Measurements from ENCODE around the gene LTBP1. TPM values are rescaled to one million over a fixed set of nuclear protein-coding genes. Genes with fewer than 3 reads are reported as not detected.
"Not testable (repeated sequence)": the region's sequence is repeated elsewhere in the genome, so short reads cannot be mapped to it uniquely, and the experiment has no call there.

Gene LTBP1
- total RNA-seq, 4 donors from 2014 or later, result 5.1 to 12.9 (median 10.7) TPM

DNA sequence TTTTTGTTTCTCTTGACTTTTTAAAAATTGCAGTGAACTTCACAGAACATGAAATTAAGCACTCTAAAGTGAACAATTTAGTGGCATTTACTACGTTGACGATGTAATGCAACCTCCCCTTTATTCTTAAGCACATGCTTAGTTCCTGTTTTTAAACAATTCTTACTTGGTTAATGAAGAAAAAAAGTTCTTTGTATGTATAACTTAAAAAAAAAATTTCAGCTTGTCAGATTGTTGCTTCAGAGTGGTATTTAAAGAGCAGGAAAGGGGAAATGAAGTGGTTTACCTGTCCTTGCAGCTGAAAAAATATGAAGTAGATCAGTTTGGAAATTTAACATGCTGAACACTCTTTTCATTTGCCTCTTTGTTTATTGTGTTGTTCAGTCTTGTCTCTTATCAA lies 434.0 kb downstream of the LTBP1 start:
- Histone ChIP-seq H3K36me3 (no peaks in the 10 kb centered on the region), H3K9me3 (no peaks in the 10 kb centered on the region), H3K27me3 (no peaks in the 10 kb centered on the region), H3K4me1 (no peaks in the 10 kb centered on the region), H3K4me3 (replicated peaks in 1 of 3) (no peak overlapping the region), H3K27ac (no peak overlapping the region)
- no peak for DNase-seq
- intact Hi-C loops (cut with DNase I), result no loop called here
- TF ChIP-seq, protein P1, sequence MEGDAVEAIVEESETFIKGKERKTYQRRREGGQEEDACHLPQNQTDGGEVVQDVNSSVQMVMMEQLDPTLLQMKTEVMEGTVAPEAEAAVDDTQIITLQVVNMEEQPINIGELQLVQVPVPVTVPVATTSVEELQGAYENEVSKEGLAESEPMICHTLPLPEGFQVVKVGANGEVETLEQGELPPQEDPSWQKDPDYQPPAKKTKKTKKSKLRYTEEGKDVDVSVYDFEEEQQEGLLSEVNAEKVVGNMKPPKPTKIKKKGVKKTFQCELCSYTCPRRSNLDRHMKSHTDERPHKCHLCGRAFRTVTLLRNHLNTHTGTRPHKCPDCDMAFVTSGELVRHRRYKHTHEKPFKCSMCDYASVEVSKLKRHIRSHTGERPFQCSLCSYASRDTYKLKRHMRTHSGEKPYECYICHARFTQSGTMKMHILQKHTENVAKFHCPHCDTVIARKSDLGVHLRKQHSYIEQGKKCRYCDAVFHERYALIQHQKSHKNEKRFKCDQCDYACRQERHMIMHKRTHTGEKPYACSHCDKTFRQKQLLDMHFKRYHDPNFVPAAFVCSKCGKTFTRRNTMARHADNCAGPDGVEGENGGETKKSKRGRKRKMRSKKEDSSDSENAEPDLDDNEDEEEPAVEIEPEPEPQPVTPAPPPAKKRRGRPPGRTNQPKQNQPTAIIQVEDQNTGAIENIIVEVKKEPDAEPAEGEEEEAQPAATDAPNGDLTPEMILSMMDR (IDR thresholded peaks at IDR 0.05), result no peak
- TF ChIP-seq POLR2A (IDR thresholded peaks at IDR 0.05), result no peak
- 22 to 38% methylated on average over 2 of the region's 2 CpGs for WGBS, 2 donors

- TF ChIP-seq POLR2A (IDR thresholded peaks at IDR 0.05), result no peak
- TF ChIP-seq, protein P1 (IDR thresholded peaks at IDR 0.05), result no peak
- Histone ChIP-seq H3K4me1 (no peaks in the 10 kb centered on the region), H3K36me3 (no peaks in the 10 kb centered on the region), H3K9me3 (no peaks in the 10 kb centered on the region), H3K27me3 (no peaks in the 10 kb centered on the region), H3K4me3 (replicated peaks in 1 of 3) (no peak overlapping the region), H3K27ac (no peak overlapping the region)
- WGBS, 2 donors, result 80 to 82% methylated on average over 4 of the region's 4 CpGs
- DNase-seq, result no peak
- intact Hi-C loops (cut with DNase I), result no loop called here
Observed at GRCh38 chr2:33381301-33381858, 434.6 kb downstream of the LTBP1 start.

- intact Hi-C loops (cut with DNase I), result no loop called here
Observed at GRCh38 chr2:33383855-33384598, 437.3 kb downstream of the LTBP1 start.

DNA sequence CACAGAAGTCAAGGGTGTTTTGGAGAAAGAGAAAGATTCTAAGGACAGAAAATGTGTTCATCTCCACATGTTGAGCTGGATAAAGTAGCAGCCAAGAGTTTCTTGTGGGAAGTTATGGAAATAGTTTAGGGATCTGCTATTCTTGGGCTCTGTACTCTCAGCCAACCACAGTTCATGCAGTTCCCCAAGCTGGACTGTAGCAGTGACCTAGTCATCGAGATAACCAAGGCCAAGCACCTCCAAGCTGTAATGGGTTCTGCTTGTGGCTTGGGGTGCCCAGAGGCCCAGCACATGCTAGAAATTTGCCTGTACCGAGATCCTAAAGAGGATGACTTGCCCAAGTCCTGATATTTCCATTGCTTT lies 437.8 kb downstream of the LTBP1 start:
- Histone ChIP-seq H3K27me3 (no peaks in the 10 kb centered on the region), H3K4me1 (no peaks in the 10 kb centered on the region), H3K9me3 (no peaks in the 10 kb centered on the region), H3K36me3 (no peaks in the 10 kb centered on the region), H3K27ac (no peak overlapping the region), H3K4me3 (replicated peaks in 1 of 3) (no peak overlapping the region)
- TF ChIP-seq, protein P1 (IDR thresholded peaks at IDR 0.05), result no peak
- no peak for TF ChIP-seq POLR2A (IDR thresholded peaks at IDR 0.05)
- intact Hi-C loops (cut with DNase I), result no loop called here
- WGBS, 2 donors, result 84 to 89% methylated on average over 2 of the region's 2 CpGs
- DNase-seq, result no peak

More at GRCh38 chr2:33383855-33384598, 437.3 kb downstream of the LTBP1 start:
- DNase-seq, result no peak
- TF ChIP-seq, protein P1 (IDR thresholded peaks at IDR 0.05), result no peak
- no peak for TF ChIP-seq POLR2A (IDR thresholded peaks at IDR 0.05)
- no peak overlapping the region for H3K4me3 ChIP-seq (replicated peaks in 1 of 3)
- no peaks in the 10 kb centered on the region for H3K4me1 ChIP-seq
- no peak overlapping the region for H3K27ac ChIP-seq
- H3K27me3 ChIP-seq, result no peaks in the 10 kb centered on the region
- no peaks in the 10 kb centered on the region for H3K36me3 ChIP-seq
- WGBS, 2 donors, result 64 to 73% methylated on average over 8 of the region's 8 CpGs
- no peaks in the 10 kb centered on the region for H3K9me3 ChIP-seq

GRCh38 chr2:33388996-33389395 lies 442.2 kb downstream of the LTBP1 start:
- no peaks in the 10 kb centered on the region for H3K36me3 ChIP-seq
- intact Hi-C loops (cut with DNase I), result no loop called here
- no peak overlapping the region for H3K27ac ChIP-seq
- H3K4me3 ChIP-seq (replicated peaks in 1 of 3), result no peak overlapping the region
- WGBS, 2 donors, result 89 to 97% methylated on average over 14 of the region's 14 CpGs
- DNase-seq, result no peak
- no peaks in the 10 kb centered on the region for H3K4me1 ChIP-seq
- TF ChIP-seq, protein P1 (IDR thresholded peaks at IDR 0.05), result no peak
- TF ChIP-seq POLR2A (IDR thresholded peaks at IDR 0.05), result no peak
- no peaks in the 10 kb centered on the region for H3K9me3 ChIP-seq
- H3K27me3 ChIP-seq, result no peaks in the 10 kb centered on the region

DNA sequence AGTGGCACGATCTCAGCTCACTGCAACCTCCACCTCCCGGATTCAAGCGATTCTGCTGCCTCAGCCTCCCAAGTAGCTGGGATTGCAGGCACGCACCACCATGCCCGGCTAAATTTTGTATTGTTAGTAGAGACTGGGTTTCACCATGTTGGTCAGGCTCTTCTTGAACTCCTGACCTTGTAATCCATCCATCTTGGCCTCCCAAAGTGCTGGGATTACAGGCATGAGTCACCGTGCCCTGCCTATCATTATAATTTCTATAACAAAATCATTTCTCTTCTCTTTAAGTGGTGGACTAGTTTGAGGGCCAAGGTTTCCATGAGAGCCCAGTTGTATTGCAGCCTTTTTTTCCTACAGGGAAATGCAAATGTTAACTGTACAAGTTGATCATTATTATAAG lies 442.9 kb downstream of the LTBP1 start:
- H3K4me1 ChIP-seq; intact Hi-C loops (cut with DNase I); H3K9me3 ChIP-seq; DNase-seq; H3K36me3 ChIP-seq; H3K27me3 ChIP-seq; H3K27ac ChIP-seq; H3K4me3 ChIP-seq (replicated peaks in 1 of 3): not testable (repeated sequence)
- WGBS, 2 donors, result 95 to 100% methylated on average over 6 of the region's 6 CpGs
